Skeletal muscle satellite cell (primary cell): ENCODE results near the gene KDM2B. TPM values are rescaled to one million over a fixed set of nuclear protein-coding genes. Genes with fewer than 3 reads are reported as not detected.

Experiments used
- H3K27me3 ChIP-seq: 2 replicates; pipeline ENCODE4 v1.7.0; 2013; ENCODE audit warnings: low read length; ENCODE audit not compliant: control insufficient read depth, insufficient read depth
- H3K36me3 ChIP-seq: 2 replicates; pipeline ENCODE4 v1.7.0; 2013; ENCODE audit warnings: mild to moderate bottlenecking, control low read depth, low read length; ENCODE audit not compliant: insufficient read depth
- H3K4me1 ChIP-seq: 2 replicates; pipeline ENCODE4 v1.7.0; 2013; ENCODE audit warnings: low read length; ENCODE audit not compliant: control insufficient read depth, insufficient read depth
- H3K4me2 ChIP-seq: 2 replicates; pipeline ENCODE4 v1.7.0; 2013; ENCODE audit warnings: mild to moderate bottlenecking, low read length
- H3K4me3 ChIP-seq: 2 replicates; pipeline ENCODE4 v1.7.0; 2013; ENCODE audit warnings: low read length
- H3K9ac ChIP-seq: 2 replicates; pipeline ENCODE4 v1.7.0; 2013; ENCODE audit warnings: mild to moderate bottlenecking, low read depth, low read length, moderate library complexity
- H3K9me3 ChIP-seq: replicated peaks from 2 replicates; pipeline ENCODE4 v1.7.0; 2013; ENCODE audit warnings: mild to moderate bottlenecking, control low read depth, low read length
- total RNA-seq: library from RNA; depleted of rRNA; stranded (reverse); fragments of >200 nt; gene quantifications from 2 replicates; pipeline ENCODE4 v1.2.3, GENCODE V29; 2012; rRNA removed

KDM2B gene
- 23.3 and 37.1 TPM in 2 replicates for total RNA-seq

DNA sequence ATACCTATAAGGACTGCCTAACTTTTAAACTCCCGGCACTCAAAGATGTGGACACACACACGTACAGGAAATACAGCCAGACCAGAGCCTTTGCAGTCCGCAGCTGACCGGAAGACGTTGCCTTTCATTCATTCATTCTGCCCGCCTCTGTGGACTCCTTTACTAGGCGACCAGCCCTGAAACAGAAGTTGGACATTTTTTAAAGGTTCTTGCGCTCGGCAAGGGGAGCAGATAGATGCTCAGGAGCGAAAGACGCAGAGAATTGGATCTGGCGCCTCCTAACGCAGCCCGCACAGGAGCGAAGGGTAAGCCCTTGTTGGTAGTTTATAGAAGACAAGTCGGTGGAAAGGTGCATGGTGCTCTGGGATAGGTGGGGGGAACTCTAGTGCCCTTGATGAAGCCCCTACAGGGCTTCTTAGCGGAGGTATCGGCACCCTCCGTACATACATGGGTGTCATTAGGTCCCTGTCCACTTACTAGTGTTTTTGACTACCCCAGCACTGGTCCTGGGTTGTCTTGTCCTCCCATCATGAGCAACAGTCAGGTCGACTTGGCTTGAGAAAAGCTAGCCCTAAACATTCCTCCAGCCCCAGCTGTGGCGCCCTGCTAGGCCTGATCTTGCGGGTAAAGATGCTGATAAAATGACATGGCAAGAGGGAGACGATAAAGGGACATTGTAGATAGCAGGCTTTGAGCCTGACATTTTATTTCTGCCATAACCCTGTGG lies at the start of gene KDM2B:
Gene KDM2B, minus strand, starts transcription at position 65 of the 727 bp plus-strand sequence. CDS start 112 bp downstream, outside the sequence.
- Histone ChIP-seq H3K9ac (peak within 1 kb of the TSS; percentile 81), H3K4me2 (peak within 1 kb of the TSS; percentile 97), H3K4me3 (peak within 1 kb of the TSS; percentile 73), H3K4me1 (peaks cover 49% of the 10 kb centered on the region), H3K9me3 (no peaks in the 10 kb centered on the region), H3K36me3 (no peaks in the 10 kb centered on the region), H3K27me3 (no peaks in the 10 kb centered on the region)

GRCh38 chr12:121628536-121628935 lies 47.7 kb upstream of the KDM2B start:
- peaks cover 27% of the 10 kb centered on the region for H3K4me1 ChIP-seq

GRCh38 chr12:121628037-121628436 lies 47.2 kb upstream of the KDM2B start:
- Histone ChIP-seq H3K4me1 (peaks cover 27% of the 10 kb centered on the region), H3K4me3 (peak overlapping the region; percentile 89), H3K27me3 (no peaks in the 10 kb centered on the region), H3K9ac (no peak overlapping the region), H3K36me3 (no peaks in the 10 kb centered on the region), H3K9me3 (no peaks in the 10 kb centered on the region), H3K4me2 (peak overlapping the region; percentile 84)

More at GRCh38 chr12:121628536-121628935, 47.7 kb upstream of the KDM2B start:
- Histone ChIP-seq H3K9me3 (no peaks in the 10 kb centered on the region), H3K4me3 (no peak overlapping the region), H3K9ac (no peak overlapping the region), H3K27me3 (no peaks in the 10 kb centered on the region), H3K36me3 (no peaks in the 10 kb centered on the region), H3K4me2 (peak overlapping the region; percentile 84)

DNA sequence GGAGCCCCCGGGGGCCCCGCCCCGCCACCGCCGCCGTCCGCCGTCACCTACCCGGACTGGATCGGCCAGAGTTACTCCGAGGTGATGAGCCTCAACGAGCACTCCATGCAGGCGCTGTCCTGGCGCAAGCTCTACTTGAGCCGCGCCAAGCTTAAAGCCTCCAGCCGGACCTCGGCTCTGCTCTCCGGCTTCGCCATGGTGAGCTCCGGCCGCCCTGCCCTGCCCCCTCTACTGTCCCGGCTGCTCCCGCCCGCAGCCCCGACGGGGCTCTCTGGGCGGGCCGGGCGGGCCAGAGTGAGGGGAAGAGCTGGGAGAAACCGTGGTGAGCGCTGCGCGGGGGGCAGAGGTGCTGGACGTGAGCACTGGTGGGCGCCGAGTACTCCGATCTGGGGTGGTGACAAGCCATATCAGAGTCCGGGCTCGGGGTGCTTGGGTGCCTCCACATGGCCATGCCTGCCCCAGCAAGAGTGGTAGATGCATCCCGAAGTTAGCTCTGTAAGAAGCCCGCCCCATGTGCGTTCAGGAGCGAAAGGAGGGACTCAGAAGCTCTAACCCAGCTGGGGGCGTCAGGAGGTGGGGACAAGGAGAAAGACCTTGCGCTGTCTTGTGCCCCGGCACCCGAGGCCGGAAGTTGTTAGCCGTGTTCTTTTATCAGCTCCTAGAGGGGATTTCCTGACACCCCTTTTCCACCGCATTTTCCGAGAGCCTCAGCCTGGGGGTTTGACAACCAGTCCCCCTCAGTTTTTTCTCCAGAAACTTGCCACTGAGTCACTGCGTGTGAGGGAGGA lies 46.2 kb upstream of the KDM2B start:
- no peaks in the 10 kb centered on the region for H3K36me3 ChIP-seq
- peaks cover 27% of the 10 kb centered on the region for H3K4me1 ChIP-seq
- peak overlapping the region; percentile 63 for H3K9ac ChIP-seq
- H3K27me3 ChIP-seq, result no peaks in the 10 kb centered on the region
- H3K4me3 ChIP-seq, result peak overlapping the region; percentile 89
- H3K4me2 ChIP-seq, result peak overlapping the region; percentile 84
- H3K9me3 ChIP-seq, result no peaks in the 10 kb centered on the region

DNA sequence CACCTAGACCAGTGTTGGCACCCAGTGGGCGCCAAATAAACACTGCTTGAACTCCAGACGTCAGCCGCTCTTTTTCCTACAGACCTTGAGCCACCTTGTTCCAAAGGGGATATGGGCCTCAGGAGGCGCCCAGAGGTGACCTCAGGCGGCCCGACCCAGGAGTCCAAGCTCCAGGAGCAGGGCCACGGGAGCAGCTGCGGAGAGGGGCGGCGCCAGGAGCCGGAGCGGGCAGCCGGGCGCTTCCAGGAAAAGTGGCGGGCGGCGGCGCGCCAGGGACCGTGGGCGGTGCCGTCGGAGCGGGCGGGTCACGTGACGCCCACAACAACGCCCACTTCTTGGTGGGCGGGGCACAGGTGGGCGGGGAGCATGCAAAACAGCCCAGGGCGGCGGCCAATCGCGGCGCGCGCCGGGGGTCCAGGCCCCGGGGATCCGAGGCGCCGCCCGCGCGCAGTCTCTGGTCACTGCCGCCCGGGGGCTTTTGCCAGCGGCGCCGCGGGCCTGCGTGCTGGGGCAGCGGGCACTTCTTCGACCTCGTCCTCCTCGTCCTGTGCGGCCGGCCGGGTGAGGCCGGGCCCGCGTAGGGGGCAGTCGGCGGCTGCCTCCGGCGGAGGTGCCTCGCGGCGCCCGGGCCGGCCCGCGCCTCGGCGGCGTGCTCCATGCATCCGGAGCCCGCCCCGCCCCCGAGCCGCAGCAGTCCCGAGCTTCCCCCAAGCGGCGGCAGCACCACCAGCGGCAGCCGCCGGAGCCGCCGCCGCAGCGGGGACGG lies 45.4 kb upstream of the KDM2B start, which contains the start of gene ORAI1:
Gene ORAI1, plus strand, starts transcription at position 444 of the 766 bp plus-strand sequence.
- peak within 1 kb of the TSS; percentile 63 for H3K9ac ChIP-seq
- peak within 1 kb of the TSS; percentile 84 for H3K4me2 ChIP-seq
- no peaks in the 10 kb centered on the region for H3K9me3 ChIP-seq
- no peaks in the 10 kb centered on the region for H3K36me3 ChIP-seq
- H3K27me3 ChIP-seq, result no peaks in the 10 kb centered on the region
- H3K4me1 ChIP-seq, result peaks cover 27% of the 10 kb centered on the region
- peak within 1 kb of the TSS; percentile 89 for H3K4me3 ChIP-seq

DNA sequence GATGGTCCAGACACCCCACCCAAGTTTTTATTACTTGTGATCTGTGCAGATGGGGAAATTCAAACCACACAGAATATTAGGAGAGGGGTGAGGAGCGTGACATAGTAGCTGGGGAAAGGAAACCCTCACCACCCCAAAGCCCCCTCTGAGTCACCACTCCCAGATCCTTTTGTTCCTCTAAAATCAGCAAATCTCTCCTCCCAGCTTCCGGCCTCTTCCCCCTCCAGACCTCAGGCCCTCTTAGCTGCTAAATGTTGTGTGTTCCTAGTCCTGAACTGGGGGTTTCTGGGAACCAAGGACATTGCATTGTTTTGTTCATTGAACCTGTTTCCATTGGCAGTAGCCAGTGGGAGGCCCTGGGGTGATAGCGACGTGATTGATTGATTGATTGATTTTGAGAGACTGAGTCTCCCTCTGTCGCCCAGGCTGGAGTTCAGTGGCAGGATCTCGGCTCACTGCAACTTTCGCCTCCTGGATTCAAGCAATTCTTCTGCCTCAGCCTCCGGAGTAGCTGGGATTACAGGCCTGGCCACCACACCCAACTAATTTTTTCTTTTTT lies 39.6 kb upstream of the KDM2B start:
- H3K4me1 ChIP-seq, result peaks cover 7% of the 10 kb centered on the region
- H3K27me3 ChIP-seq, result no peaks in the 10 kb centered on the region
- H3K36me3 ChIP-seq, result no peaks in the 10 kb centered on the region
- H3K4me3 ChIP-seq, result no peak overlapping the region
- H3K4me2 ChIP-seq, result no peak overlapping the region
- no peak overlapping the region for H3K9ac ChIP-seq
- H3K9me3 ChIP-seq, result no peaks in the 10 kb centered on the region

DNA sequence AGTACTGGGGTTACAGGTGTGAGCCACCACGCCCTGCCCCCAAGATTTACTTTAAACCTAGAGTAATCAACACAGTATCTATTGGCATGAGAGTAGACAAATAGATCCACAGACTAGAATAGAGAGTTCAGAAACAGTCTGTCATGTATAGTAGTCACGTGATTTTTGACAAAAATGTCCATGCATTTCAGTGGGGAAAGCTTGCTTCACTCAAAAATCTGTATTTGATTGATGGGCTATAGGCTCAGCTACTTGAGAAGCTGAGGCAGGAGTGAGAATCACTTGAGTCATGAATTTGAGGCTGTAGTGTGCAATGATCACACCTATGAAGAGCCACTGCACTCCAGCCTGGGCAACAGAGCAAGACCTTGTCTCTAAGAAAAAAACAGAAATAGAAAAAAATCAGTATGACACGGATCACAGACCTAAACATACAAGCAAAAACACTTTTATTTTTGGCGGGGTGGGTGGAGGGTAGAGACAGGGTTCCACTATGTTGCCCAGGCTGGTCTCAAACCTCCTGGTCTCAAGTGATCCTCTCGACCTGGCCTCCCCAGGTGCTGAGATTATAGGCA lies 37.9 kb upstream of the KDM2B start:
- Histone ChIP-seq H3K9ac (no peak overlapping the region), H3K4me1 (peaks cover 3% of the 10 kb centered on the region), H3K36me3 (no peaks in the 10 kb centered on the region), H3K4me2 (no peak overlapping the region), H3K27me3 (no peaks in the 10 kb centered on the region), H3K4me3 (no peak overlapping the region), H3K9me3 (no peaks in the 10 kb centered on the region)

GRCh38 chr12:121614872-121615467 lies 34.1 kb upstream of the KDM2B start:
- Histone ChIP-seq H3K4me3 (no peak overlapping the region), H3K27me3 (no peaks in the 10 kb centered on the region), H3K36me3 (no peaks in the 10 kb centered on the region), H3K4me2 (no peak overlapping the region), H3K9me3 (no peaks in the 10 kb centered on the region), H3K4me1 (peaks cover 11% of the 10 kb centered on the region), H3K9ac (no peak overlapping the region)

GRCh38 chr12:121613462-121613861 lies 32.6 kb upstream of the KDM2B start:
- Histone ChIP-seq H3K4me2 (no peak overlapping the region), H3K4me1 (peaks cover 9% of the 10 kb centered on the region), H3K27me3 (no peaks in the 10 kb centered on the region), H3K4me3 (no peak overlapping the region), H3K9me3 (no peaks in the 10 kb centered on the region), H3K36me3 (no peaks in the 10 kb centered on the region), H3K9ac (no peak overlapping the region)

GRCh38 chr12:121611306-121611705 lies 30.5 kb upstream of the KDM2B start:
- Histone ChIP-seq H3K36me3 (no peaks in the 10 kb centered on the region), H3K9ac (no peak overlapping the region), H3K4me1 (peaks cover 9% of the 10 kb centered on the region), H3K4me2 (no peak overlapping the region), H3K4me3 (no peak overlapping the region), H3K9me3 (no peaks in the 10 kb centered on the region), H3K27me3 (no peaks in the 10 kb centered on the region)
